NCI-H146 (cell line): ENCODE measurements around the gene DNM3.

Experiments
- DNase-seq: peaks from one replicate; lab custom pipeline; 2025; lab: John Stamatoyannopoulos, UW

Gene DNM3

GRCh38 chr1:172177849-172178248, 336.6 kb downstream of the DNM3 start:
- DNase-seq, result no peak

- DNase-seq, result no peak
Measured at GRCh38 chr1:172178886-172179285, 337.6 kb downstream of the DNM3 start.

- peak; percentile 38 for DNase-seq
Measured at GRCh38 chr1:172179918-172180317, 338.6 kb downstream of the DNM3 start.

- DNase-seq, result no peak
Measured at GRCh38 chr1:172180501-172181285, 339.4 kb downstream of the DNM3 start.

GRCh38 chr1:172184506-172185191, 343.4 kb downstream of the DNM3 start:
- DNase-seq, result no peak

GRCh38 chr1:172185211-172185610, 343.9 kb downstream of the DNM3 start:
- DNase-seq, result no peak

- DNase-seq, result no peak
Measured at GRCh38 chr1:172185996-172186395, 344.7 kb downstream of the DNM3 start.

- no peak for DNase-seq
Measured at GRCh38 chr1:172201572-172201971, 360.3 kb downstream of the DNM3 start.

GRCh38 chr1:172203135-172203823, 362.0 kb downstream of the DNM3 start:
- no peak for DNase-seq

GRCh38 chr1:172203902-172204301, 362.6 kb downstream of the DNM3 start:
- DNase-seq, result no peak

- no peak for DNase-seq
Measured at GRCh38 chr1:172206256-172206655, 365.0 kb downstream of the DNM3 start.

- no peak for DNase-seq
Measured at GRCh38 chr1:172208635-172209034, 367.3 kb downstream of the DNM3 start.

GRCh38 chr1:172211221-172211620, 369.9 kb downstream of the DNM3 start:
- DNase-seq, result no peak

GRCh38 chr1:172212124-172212523, 370.8 kb downstream of the DNM3 start:
- no peak for DNase-seq

GRCh38 chr1:172215006-172215405, 373.7 kb downstream of the DNM3 start:
- no peak for DNase-seq

GRCh38 chr1:172219966-172220365, 378.7 kb downstream of the DNM3 start:
- no peak for DNase-seq

GRCh38 chr1:172220376-172220775, 379.1 kb downstream of the DNM3 start:
- no peak for DNase-seq

GRCh38 chr1:172221436-172221835, 380.1 kb downstream of the DNM3 start:
- DNase-seq, result no peak

GRCh38 chr1:172224871-172225270, 383.6 kb downstream of the DNM3 start:
- no peak for DNase-seq

- DNase-seq, result no peak
Measured at GRCh38 chr1:172229942-172230341, 388.6 kb downstream of the DNM3 start.

- DNase-seq, result no peak
Measured at GRCh38 chr1:172230526-172230925, 389.2 kb downstream of the DNM3 start.

- DNase-seq, result no peak
Measured at GRCh38 chr1:172236958-172237357, 395.7 kb downstream of the DNM3 start.

GRCh38 chr1:172238158-172238557, 396.9 kb downstream of the DNM3 start:
- DNase-seq, result no peak
